Esophagus mucosa (tissue), 1 donor: ENCODE results near the gene PLA2G2A. TPM values are rescaled to one million over a fixed set of nuclear protein-coding genes. Genes with fewer than 3 reads are reported as not detected.

Experiments
- ATAC-seq: fragments of 200-7000 bp; cut with Tn5 transposase; one replicate; pipeline ENCODE4 v1.9.1; 2020
- total RNA-seq: library from RNA; stranded (reverse); gene quantifications from one replicate; pipeline ENCODE4 v1.2.4, GENCODE V29; 2023
- donor health status: DM: yes; HTN: yes; CAD: no.

The PLA2G2A gene
- total RNA-seq, 1 donor from 2014 or later: 10.9 TPM

DNA sequence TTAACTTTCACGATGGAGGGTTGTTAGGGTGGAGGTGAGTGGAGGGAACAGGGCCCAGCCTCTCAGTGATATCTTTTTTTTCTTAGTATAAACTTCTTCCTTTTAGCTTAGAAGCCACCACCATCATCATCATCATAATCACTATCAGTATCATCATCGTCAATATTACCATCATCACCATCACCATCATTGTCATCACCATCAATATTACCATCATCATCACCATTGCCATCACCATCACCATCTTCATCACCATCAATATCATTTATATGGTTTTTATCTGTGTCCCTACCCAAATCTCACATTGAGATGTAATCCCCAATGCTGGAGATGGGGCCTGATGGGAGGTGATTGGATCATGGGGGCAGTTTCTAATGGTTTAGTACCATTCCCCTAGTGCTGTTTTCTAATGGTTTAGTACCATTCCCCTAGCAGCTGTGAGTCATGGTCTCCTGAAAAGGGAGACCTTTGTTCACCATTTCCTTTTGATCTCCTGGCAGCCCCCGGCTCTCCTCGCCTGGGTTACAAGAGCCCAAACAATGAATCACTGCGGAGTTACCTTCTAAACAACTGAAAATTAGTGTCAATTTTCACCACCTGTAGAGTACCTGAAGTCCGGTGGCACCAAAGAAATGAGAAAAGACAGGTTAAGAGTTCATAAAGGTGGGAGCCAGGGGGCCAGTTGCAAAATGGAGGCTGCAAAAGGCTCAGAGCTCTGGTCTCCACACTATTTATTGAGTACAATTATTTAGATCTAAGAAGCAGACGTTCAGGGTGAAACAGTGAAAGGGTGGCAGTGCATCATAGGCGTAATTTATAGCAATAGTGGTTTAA, 52.9 kb downstream of the PLA2G2A start:
- ATAC-seq: no peak

Other genes with a start within 250 kb of the PLA2G2A start
- gene TMCO4, start 179.7 kb downstream of the PLA2G2A start, total RNA-seq: 18.7 TPM
- 0.16 TPM for gene RNF186, start 164.3 kb downstream of the PLA2G2A start, total RNA-seq
- gene OTUD3, start 97.2 kb downstream of the PLA2G2A start, total RNA-seq: 4.2 TPM
- gene PLA2G2E, start 56.0 kb downstream of the PLA2G2A start, total RNA-seq: not detected
- 0.52 TPM for gene PLA2G5, start 90.6 kb upstream of the PLA2G2A start, total RNA-seq
- gene PLA2G2D, start 139.9 kb upstream of the PLA2G2A start, total RNA-seq: 0.20 TPM
- 0.04 TPM for gene PLA2G2F, start 159.7 kb upstream of the PLA2G2A start, total RNA-seq
- gene UBXN10, start 206.5 kb upstream of the PLA2G2A start, total RNA-seq: 0.04 TPM
- gene PLA2G2C, start 206.9 kb upstream of the PLA2G2A start, total RNA-seq: 0.48 TPM